Panc1 (cell line): ENCODE data around the gene ASIC3.

Experiments used
- CTCF ChIP-seq: fragments of 450-650 bp; IDR thresholded peaks from 2 replicates; pipeline ENCODE4 v1.5.1; 2017; ENCODE audit warnings: mild to moderate bottlenecking
- POLR2AphosphoS5 ChIP-seq: IDR thresholded peaks from 2 replicates; pipeline ENCODE4 v1.6.1; 2012; ENCODE audit warnings: mild to moderate bottlenecking, low read depth, low read length, moderate library complexity

GRCh38 chr7:151080522-151081169 lies 32.3 kb downstream of the ASIC3 start, which contains the start of gene FASTK:
- TF ChIP-seq CTCF (no peak), POLR2AphosphoS5 (peak; percentile 91)
